Colon (tissue), 2 donors: ENCODE data around the gene MYOCD.

Experiments used
- FAIRE-seq: peaks from 2 replicates; lab custom pipeline; 2012; peaks lifted over from hg19 to GRCh38; lab: Jason Lieb, UNC
- donor health status: control.
- donor health status: control.

The MYOCD gene

GRCh38 chr17:12643822-12644221 lies 21.9 kb upstream of the MYOCD start:
- no peak for FAIRE-seq

GRCh38 chr17:12644623-12645022 lies 21.1 kb upstream of the MYOCD start:
- FAIRE-seq, result no peak

- FAIRE-seq, result no peak
Observed at GRCh38 chr17:12646761-12647422, 18.8 kb upstream of the MYOCD start.

- no peak for FAIRE-seq
Observed at GRCh38 chr17:12648498-12648897, 17.2 kb upstream of the MYOCD start.

GRCh38 chr17:12655936-12656335 lies 9.8 kb upstream of the MYOCD start:
- FAIRE-seq, result no peak

GRCh38 chr17:12656354-12656753 lies 9.3 kb upstream of the MYOCD start:
- FAIRE-seq, result no peak

GRCh38 chr17:12659500-12659899 lies 6.2 kb upstream of the MYOCD start:
- FAIRE-seq, result no peak

GRCh38 chr17:12664252-12664651 lies 1.4 kb upstream of the MYOCD start:
- no peak for FAIRE-seq

GRCh38 chr17:12664894-12665262 lies 812 bp upstream of the MYOCD start:
- no peak for FAIRE-seq

- FAIRE-seq, result no peak
Observed at GRCh38 chr17:12666718-12667117, 1.0 kb downstream of the MYOCD start.

- FAIRE-seq, result no peak
Observed at GRCh38 chr17:12667299-12667958, 1.7 kb downstream of the MYOCD start.

- no peak for FAIRE-seq
Observed at GRCh38 chr17:12671906-12672305, 6.2 kb downstream of the MYOCD start.

GRCh38 chr17:12672947-12673346 lies 7.3 kb downstream of the MYOCD start:
- no peak for FAIRE-seq

GRCh38 chr17:12673788-12674187 lies 8.1 kb downstream of the MYOCD start:
- no peak for FAIRE-seq

GRCh38 chr17:12680407-12680897 lies 14.8 kb downstream of the MYOCD start:
- FAIRE-seq, result no peak

- no peak for FAIRE-seq
Observed at GRCh38 chr17:12680993-12681392, 15.3 kb downstream of the MYOCD start.

GRCh38 chr17:12683299-12683698 lies 17.6 kb downstream of the MYOCD start:
- no peak for FAIRE-seq

- no peak for FAIRE-seq
Observed at GRCh38 chr17:12686486-12686885, 20.8 kb downstream of the MYOCD start.

- FAIRE-seq, result no peak
Observed at GRCh38 chr17:12688382-12688781, 22.7 kb downstream of the MYOCD start.

GRCh38 chr17:12691173-12691572 lies 25.5 kb downstream of the MYOCD start:
- FAIRE-seq, result no peak

GRCh38 chr17:12693640-12694039 lies 27.9 kb downstream of the MYOCD start:
- FAIRE-seq, result no peak

- no peak for FAIRE-seq
Observed at GRCh38 chr17:12706070-12706469, 40.4 kb downstream of the MYOCD start.

- FAIRE-seq, result no peak
Observed at GRCh38 chr17:12709063-12709462, 43.4 kb downstream of the MYOCD start.

- FAIRE-seq, result no peak
Observed at GRCh38 chr17:12712415-12712814, 46.7 kb downstream of the MYOCD start.
